Ectodermal cell (in vitro differentiated cells): ENCODE data around the gene CXCL13.
"Not testable (repeated sequence)": the region's sequence is repeated elsewhere in the genome, so short reads cannot be mapped to it uniquely, and the experiment has no call there.

Experiments used
- H3K27ac ChIP-seq: 2 replicates; pipeline ENCODE4 v1.7.0; 2013; ENCODE audit warnings: mild to moderate bottlenecking, low read depth, low read length; ENCODE audit not compliant: insufficient read depth, poor library complexity, severe bottlenecking
- H3K27me3 ChIP-seq: 2 replicates; pipeline ENCODE4 v1.7.0; 2013; ENCODE audit warnings: mild to moderate bottlenecking, low read length; ENCODE audit not compliant: insufficient read depth, control insufficient read depth, poor library complexity, severe bottlenecking
- H3K36me3 ChIP-seq: one replicate; pipeline ENCODE4 v1.7.0; 2013; ENCODE audit warnings: low read length; ENCODE audit not compliant: control insufficient read depth, insufficient read depth
- H3K4me1 ChIP-seq: one replicate; pipeline ENCODE4 v1.7.0; 2013; ENCODE audit warnings: low read length; ENCODE audit not compliant: control insufficient read depth, insufficient read depth
- H3K4me3 ChIP-seq: 2 replicates; pipeline ENCODE4 v1.7.0; 2013; ENCODE audit warnings: low read depth, low read length, control low read depth; ENCODE audit not compliant: insufficient read depth
- H3K9me3 ChIP-seq: 2 replicates; pipeline ENCODE4 v1.7.0; 2013; ENCODE audit warnings: mild to moderate bottlenecking, low read length, moderate library complexity; ENCODE audit not compliant: control insufficient read depth
- WGBS, 2 experiments: methylation state at CpG; one replicate each; pipeline ENCODE4 v1.1.7; 2013; ENCODE audit warnings: missing lambda C conversion rate in 2 of 2; 5-methylcytosine and 5-hydroxymethylcytosine counted together

Gene CXCL13

GRCh38 chr4:77652237-77652897, 46.7 kb downstream of the CXCL13 start:
- Histone ChIP-seq H3K4me1 (peaks cover 3% of the 10 kb centered on the region), H3K27me3 (no peaks in the 10 kb centered on the region), H3K36me3 (no peaks in the 10 kb centered on the region), H3K4me3 (no peak overlapping the region), H3K9me3 (no peaks in the 10 kb centered on the region), H3K27ac (no peak overlapping the region)
- 90 to 93% methylated on average over 5 of the region's 5 CpGs for WGBS, 2 experiments

- WGBS, 2 experiments: 95 to 100% methylated on average over 1 to 2 of the region's 2 CpGs
These were observed 47.6 kb downstream of the CXCL13 start for GRCh38 chr4:77653162-77653758.

GRCh38 chr4:77660318-77660717, 54.7 kb downstream of the CXCL13 start:
- H3K36me3 ChIP-seq, H3K27ac ChIP-seq, H3K9me3 ChIP-seq, H3K27me3 ChIP-seq, H3K4me3 ChIP-seq, H3K4me1 ChIP-seq: not testable (repeated sequence)
- 82 to 100% methylated on average over 5 of the region's 5 CpGs for WGBS, 2 experiments

More at GRCh38 chr4:77653162-77653758, 47.6 kb downstream of the CXCL13 start:
- H3K9me3 ChIP-seq: no peaks in the 10 kb centered on the region
- H3K4me1 ChIP-seq: peaks cover 3% of the 10 kb centered on the region
- no peaks in the 10 kb centered on the region for H3K27me3 ChIP-seq
- no peak overlapping the region for H3K27ac ChIP-seq
- H3K4me3 ChIP-seq: no peak overlapping the region
- no peaks in the 10 kb centered on the region for H3K36me3 ChIP-seq
